ENCODE results near the gene RLN1. TPM values are rescaled to one million over a fixed set of nuclear protein-coding genes. Genes with fewer than 3 reads are reported as not detected.
"Not testable (repeated sequence)": the region's sequence is repeated elsewhere in the genome, so short reads cannot be mapped to it uniquely, and the experiment has no call there.

RLN1 gene
- total RNA-seq, 1 donor from 2014 or later, result 0.62 TPM

- not testable (repeated sequence) for DNase-seq
These were observed 18.1 kb downstream of the RLN1 start for GRCh38 chr9:5321601-5322000.

- no peak for DNase-seq
These were observed 18.6 kb downstream of the RLN1 start for GRCh38 chr9:5321058-5321457.

GRCh38 chr9:5316406-5316805 is 23.3 kb downstream of the RLN1 start:
- not testable (repeated sequence) for DNase-seq

GRCh38 chr9:5315187-5315923 is 24.3 kb downstream of the RLN1 start:
- no peak for DNase-seq

GRCh38 chr9:5310851-5311250 is 28.8 kb downstream of the RLN1 start:
- no peak for DNase-seq

GRCh38 chr9:5305741-5306140 is 33.9 kb downstream of the RLN1 start:
- no peak for DNase-seq

GRCh38 chr9:5303840-5304795 is 35.6 kb downstream of the RLN1 start, which contains the start of gene RLN2:
Gene RLN2 (minus strand): TSS chr9:5304716. CDS start chr9:5304580, 136 bp downstream.
- DNase-seq, result not testable (repeated sequence)

- no peak for DNase-seq
These were observed 38.1 kb downstream of the RLN1 start for GRCh38 chr9:5301544-5301943.

- DNase-seq, result no peak
These were observed 47.5 kb downstream of the RLN1 start for GRCh38 chr9:5292141-5292540.

- DNase-seq, result no peak
These were observed 51.1 kb downstream of the RLN1 start for GRCh38 chr9:5288591-5288990.

- no peak for DNase-seq
These were observed 53.4 kb downstream of the RLN1 start for GRCh38 chr9:5286262-5286661.

Small RNAs within 50 kb of the gene (small RNA-seq; reads per million reads assigned to genes)
- gene AL135786.1 (not detected), gene HMGN2P31 (not detected)

Other genes starting within 250 kb of the RLN1 start
- gene INSL6, start 154.2 kb downstream of the RLN1 start, total RNA-seq, result not detected
- not detected for gene INSL4, start 108.5 kb downstream of the RLN1 start, total RNA-seq
- not detected for gene RLN2, start 35.2 kb downstream of the RLN1 start, total RNA-seq
- 25.1 TPM for gene PLGRKT, start 98.0 kb upstream of the RLN1 start, total RNA-seq
- gene CD274, start 110.7 kb upstream of the RLN1 start, total RNA-seq, result 0.62 TPM
- gene PDCD1LG2, start 170.7 kb upstream of the RLN1 start, total RNA-seq, result 0.62 TPM

Data from occipital lobe (tissue), 3 donors.